GM20431 (cell line): ENCODE measurements around the gene AGPAT4.
"Not testable (repeated sequence)": the region's sequence is repeated elsewhere in the genome, so short reads cannot be mapped to it uniquely, and the experiment has no call there.

Source experiments
- in situ Hi-C: fragments of 300-500 bp; cut with MseI, MboI; formaldehyde crosslinking; loops from one replicate; pipeline ENCODE4 v1.15.0; 2020; ENCODE audit warnings: low sequenced_read_pairs; ENCODE audit not compliant: unreplicated experiment

AGPAT4 gene

GRCh38 chr6:161130541-161130940 lies 143.3 kb downstream of the AGPAT4 start:
- in situ Hi-C loops = loop anchor here (25.0 kb wide), 1 partner anchor 232 kb away; no protein-coding TSS in a partner anchor

GRCh38 chr6:161128680-161129196 lies 145.1 kb downstream of the AGPAT4 start:
- in situ Hi-C loops = loop anchor here (25.0 kb wide), 1 partner anchor 234 kb away; no protein-coding TSS in a partner anchor

- in situ Hi-C loops = loop anchor here (25.0 kb wide), 1 partner anchor 234 kb away; no protein-coding TSS in a partner anchor
Observed at GRCh38 chr6:161128230-161128629, 145.6 kb downstream of the AGPAT4 start.

DNA sequence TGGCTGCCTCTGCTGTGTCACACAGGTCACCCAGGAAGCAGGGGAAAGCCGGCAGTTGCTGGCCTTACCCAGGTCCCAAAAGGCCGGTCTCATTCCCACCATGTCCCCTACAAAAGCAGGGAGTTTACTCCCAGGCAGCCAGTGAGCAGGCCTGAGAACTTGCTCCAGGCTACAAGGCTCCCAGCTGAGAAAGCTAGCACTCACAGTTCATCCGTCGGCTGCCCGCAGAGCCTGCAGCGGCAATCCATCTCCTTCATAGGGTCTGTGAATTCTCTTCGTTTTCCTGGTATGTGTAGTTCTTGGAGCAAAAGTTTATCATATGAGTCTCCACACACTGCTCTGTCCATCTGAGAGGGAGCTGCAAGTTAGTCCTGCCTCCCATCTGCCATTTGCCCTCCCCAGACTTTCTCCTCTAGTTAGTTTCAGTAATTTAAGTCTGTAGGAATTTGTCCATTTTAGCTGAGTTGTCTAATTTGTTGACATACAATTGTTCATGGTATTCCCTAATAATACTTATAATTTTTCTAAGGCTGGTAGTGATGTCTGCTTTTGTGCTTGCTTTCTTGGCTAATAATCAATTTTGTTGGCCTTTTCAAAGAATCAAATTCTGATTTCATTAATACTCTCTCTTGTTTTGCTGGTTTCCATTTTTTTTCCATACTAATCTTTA lies 146.7 kb downstream of the AGPAT4 start:
- in situ Hi-C loops = loop anchor here (25.0 kb wide), 1 partner anchor 235 kb away; no protein-coding TSS in a partner anchor

DNA sequence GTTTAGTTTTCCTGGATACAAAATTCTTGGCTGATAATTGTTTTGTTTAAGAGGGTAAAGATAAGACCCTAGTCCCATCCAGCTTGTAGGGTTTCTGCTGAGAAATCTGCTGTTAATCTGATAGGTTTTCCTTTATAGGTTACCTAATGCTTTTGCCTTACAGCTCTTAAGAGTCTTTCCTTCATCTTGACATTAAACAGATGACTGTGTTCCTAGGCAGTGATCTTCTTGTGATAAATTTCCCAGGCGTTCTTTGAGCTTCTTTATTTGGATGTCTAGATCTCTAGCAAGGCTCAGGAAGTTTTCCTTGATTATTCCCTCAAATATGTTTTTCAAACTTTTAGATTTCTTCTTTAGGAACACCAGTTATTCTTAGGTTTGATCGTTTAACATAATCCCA lies 148.3 kb downstream of the AGPAT4 start:
- in situ Hi-C loops = loop anchor here (25.0 kb wide), 1 partner anchor 237 kb away; no protein-coding TSS in a partner anchor

GRCh38 chr6:161123319-161123718 lies 150.5 kb downstream of the AGPAT4 start:
- in situ Hi-C loops = not testable (repeated sequence)

- in situ Hi-C loops = no loop called here
Observed at GRCh38 chr6:161117942-161118341, 155.9 kb downstream of the AGPAT4 start.

- in situ Hi-C loops = no loop called here
Observed at GRCh38 chr6:161117308-161117707, 156.6 kb downstream of the AGPAT4 start.

DNA sequence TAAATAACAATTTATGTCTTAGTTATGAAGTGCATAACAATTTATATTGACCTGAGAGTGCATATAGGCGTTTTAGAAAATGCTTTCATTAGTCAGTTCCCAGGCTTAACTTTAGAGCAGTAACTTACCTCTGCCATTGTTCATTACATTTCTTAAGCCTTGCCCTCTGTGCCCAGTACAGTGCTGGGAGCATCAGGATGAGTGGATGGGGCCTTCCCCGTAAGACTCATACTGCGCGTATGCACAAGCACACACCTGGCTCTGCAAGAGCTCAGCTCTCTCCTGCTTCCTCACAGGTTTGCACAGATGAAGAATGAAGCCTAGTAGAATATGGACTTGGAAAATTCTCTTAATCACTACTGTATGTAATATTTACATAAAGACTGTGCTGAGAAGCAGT lies 157.3 kb downstream of the AGPAT4 start:
- in situ Hi-C loops = no loop called here

GRCh38 chr6:161115468-161115867 lies 158.4 kb downstream of the AGPAT4 start:
- in situ Hi-C loops = no loop called here

DNA sequence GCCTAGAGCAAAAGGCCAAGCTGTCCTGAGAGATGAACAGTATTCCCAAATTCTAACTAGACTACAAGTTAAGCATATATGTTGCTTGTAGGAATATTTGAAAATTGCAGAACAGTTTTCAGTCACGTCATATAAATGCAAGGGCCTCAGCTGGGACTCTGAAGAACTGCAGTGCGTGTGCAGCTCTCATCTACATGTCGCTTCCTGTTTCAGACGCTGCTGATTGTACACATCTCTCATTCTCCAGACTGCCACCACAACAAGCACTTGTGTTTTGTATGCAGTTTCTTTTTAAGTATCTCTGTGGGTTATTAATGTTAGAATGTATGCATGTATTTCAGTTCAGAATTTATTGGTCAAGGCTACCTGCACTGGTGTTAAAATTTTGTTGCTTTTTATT lies 162.6 kb downstream of the AGPAT4 start:
- in situ Hi-C loops = no loop called here

DNA sequence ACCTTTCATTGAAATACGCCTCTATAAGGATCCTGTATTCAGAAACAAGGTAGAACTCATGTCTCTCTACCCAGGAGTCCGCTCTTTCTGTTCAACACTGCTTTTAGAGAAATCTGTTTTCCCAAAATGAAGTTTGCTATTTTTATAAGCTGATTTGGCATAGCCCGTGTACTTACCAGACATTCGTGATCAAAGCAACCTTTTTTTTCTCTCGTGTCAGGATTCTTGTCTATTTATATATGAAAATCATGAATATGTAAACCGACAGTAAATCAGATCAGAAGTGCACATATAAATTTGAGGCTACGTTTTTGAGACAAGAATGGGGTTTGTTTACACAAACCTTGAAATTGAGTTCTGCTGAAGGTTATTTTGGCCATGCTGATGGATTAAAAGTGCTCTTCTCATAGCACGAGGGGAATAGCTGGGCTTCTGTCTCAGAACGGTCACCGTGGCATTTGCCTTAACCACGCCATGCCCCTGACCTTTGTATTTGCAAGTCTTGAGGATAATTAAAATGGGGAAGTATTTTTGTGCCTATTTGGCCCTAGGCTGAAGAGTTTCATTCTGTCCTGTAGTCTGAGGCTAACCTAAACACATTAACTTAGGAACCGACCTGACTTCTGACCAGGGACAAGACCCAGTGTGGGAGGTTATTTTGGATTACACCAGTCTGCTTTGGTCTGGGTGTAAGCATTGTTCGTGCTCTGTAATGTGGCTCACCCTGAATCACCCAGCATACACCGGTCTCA lies 163.7 kb downstream of the AGPAT4 start:
- in situ Hi-C loops = no loop called here

- in situ Hi-C loops = no loop called here
Observed at GRCh38 chr6:161109366-161109765, 164.5 kb downstream of the AGPAT4 start.

- in situ Hi-C loops = no loop called here
Observed at GRCh38 chr6:161108916-161109315, 164.9 kb downstream of the AGPAT4 start.

- in situ Hi-C loops = no loop called here
Observed at GRCh38 chr6:161107779-161108730, 165.8 kb downstream of the AGPAT4 start.

- in situ Hi-C loops = no loop called here
Observed at GRCh38 chr6:161105408-161105807, 168.5 kb downstream of the AGPAT4 start.

DNA sequence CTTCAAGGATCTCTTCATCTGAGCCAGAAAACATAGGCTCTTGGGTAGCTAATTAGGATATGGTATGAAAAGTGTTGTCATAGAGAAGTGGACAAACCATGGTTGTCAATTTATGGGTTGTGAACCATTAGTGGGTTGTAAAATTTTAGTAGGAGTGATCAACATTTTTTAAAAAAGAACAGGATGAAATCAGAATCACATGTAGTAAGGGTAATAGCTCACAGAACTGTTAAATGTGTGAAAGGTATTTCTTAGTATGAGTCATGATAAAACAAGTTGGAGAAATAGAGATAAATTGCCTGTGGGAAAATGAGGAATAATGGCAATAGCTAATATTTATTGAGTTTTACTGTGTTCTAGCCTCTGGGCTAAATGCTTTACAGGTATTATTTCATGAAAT lies 168.9 kb downstream of the AGPAT4 start:
- in situ Hi-C loops = no loop called here

DNA sequence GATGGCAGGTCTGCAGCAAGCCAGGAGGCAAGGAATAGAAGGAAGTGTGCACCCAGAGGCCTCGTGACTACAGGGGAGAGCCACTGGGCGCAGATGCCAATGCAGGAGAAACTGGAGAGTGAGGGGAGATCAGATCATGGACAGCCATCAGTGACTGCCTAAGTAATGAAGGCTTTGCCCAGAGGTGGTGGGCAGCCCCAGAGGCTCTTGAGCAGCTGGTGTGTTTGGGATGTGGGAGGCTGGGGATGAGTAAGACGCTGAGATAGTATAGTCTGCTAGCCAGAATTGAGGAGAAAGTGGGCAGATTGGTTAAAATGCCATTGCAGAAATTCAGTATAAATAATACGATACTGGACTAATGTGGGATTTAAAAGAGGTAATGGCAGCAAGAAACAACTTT lies 170.4 kb downstream of the AGPAT4 start:
- in situ Hi-C loops = no loop called here

DNA sequence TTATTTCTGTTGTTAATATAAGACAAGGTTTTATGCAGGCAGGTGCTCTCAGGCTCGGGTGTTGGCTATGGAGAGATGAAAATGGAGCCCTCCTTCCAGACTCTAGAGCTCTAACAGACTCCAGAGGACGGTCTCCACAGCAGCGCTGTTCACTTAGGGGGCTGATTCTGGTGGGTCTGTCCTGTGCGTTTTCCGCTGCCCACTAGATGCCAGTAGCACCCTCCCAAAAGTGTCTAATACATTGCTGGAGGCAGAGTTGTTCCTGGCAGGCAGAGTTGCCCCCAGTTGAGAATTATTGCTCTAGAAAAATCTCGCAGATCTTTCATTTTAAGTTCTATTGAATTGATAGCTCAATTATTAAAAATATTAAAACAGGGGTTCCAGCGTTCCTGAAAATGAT lies 172.3 kb downstream of the AGPAT4 start:
- in situ Hi-C loops = no loop called here

DNA sequence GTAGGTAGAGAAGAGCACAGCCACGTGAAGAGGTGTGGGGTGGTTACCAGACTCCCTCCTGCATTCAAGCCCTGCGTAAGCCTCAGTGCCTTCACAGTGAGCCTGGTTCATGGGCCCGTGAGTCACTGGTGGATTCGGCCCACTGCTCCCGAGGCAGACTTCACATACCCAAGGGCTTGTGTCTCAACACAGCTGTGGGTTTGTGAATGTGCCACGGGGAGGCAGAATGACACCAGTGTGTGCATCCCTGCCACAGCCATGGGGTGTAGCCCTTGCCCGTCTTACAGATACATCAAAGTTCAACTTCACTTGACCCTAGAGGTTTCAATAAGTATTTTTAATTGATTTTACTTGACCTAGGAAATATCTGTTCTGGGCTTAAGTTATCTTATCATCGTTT lies 173.8 kb downstream of the AGPAT4 start:
- in situ Hi-C loops = no loop called here
